Stimulated activated CD8-positive, alpha-beta memory T cell treated with anti-CD3 and anti-CD28 coated beads, Interleukin-4, amount 100 ng/mL, for 4 hours (primary cell): ENCODE measurements around the gene SNAP25.

Source experiments
- DNase-seq, 2 donors: peaks; one replicate each; pipeline ENCODE4 v3.0.0-alpha.2; 2020; ENCODE audit warnings: low read depth in 2 of 2, low spot score in 1 of 2

Gene SNAP25

DNA sequence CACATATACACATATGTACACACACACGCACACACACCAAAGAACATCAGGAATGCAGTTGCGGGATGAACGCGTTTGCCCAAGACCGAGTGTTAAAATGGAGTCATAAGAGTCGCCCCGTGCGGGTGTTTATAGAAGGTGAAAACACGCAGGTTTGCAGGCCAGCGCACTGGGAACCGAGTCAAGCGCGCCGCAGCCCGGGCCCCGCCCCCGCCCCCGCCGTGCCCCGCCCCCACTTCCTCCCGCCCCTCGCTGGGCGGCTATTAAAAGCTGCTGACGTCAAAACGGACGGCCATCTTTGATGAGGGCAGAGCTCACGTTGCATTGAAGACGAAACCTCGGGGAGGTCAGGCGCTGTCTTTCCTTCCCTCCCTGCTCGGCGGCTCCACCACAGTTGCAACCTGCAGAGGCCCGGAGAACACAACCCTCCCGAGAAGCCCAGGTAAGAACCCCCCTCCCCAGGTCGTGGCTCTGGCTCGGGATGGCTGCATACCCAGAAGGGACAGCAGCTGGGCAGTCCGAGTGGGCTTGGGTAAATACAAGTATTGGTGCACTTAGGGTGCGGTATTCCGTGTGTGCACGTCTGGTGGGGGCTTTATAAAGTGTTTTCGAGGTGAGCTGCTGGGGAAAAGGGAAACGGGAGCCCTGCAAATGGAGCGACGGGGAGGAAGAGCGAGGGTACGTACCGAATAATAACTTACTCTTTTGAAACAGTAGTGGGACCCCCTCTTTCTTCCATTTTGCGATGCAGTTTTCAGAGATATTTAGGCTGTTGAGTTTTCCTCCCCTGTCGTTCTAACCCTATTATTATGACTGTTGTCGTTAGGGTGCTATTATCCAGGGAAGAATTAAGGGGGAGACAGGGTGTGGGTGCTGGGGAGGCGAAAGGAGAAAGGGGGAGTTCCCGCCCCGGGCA, at the start of gene SNAP25:
TSS of gene SNAP25 (plus strand) at position 295 of the 916 bp plus-strand sequence. CDS start 56,662 bp downstream, outside the sequence.
- no peak for DNase-seq

DNA sequence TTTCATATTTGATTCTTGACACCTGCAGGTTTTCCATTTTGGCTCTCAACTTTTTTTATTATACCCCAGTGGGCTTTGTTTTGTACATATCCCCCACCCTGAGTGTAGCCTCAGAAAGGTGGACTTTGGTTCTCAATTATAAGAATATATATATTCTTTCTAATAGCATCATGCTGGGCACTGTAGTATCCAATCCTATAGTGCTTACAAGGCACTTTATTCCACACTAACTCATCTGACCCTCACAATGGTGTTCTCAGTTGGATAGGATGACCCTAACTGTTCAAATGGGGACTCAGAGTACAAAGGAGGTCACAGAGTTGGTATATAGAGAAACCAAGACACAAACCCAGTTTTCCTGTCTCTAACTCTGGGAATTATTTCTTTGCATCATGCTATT, 48.9 kb upstream of the SNAP25 start:
- no peak for DNase-seq

DNA sequence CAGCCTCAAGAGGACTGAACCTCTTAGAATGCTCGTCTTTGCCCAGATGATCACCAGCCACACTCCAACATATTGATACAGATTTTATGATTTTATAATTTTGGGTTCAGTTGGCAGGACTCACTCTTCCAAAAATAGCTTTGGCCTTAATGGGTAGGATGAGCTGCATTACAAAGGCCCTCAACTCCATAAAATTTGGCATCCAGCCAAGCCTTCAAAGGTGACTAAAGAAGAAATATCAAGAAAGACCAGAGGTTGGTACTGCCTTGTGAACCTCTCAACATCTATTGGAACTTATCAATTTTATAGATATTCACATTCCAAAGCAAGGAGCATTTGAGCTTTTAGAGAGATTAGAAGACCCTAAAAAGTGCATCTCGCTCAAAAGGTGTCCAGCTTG, 48.4 kb upstream of the SNAP25 start:
- no peak for DNase-seq

DNA sequence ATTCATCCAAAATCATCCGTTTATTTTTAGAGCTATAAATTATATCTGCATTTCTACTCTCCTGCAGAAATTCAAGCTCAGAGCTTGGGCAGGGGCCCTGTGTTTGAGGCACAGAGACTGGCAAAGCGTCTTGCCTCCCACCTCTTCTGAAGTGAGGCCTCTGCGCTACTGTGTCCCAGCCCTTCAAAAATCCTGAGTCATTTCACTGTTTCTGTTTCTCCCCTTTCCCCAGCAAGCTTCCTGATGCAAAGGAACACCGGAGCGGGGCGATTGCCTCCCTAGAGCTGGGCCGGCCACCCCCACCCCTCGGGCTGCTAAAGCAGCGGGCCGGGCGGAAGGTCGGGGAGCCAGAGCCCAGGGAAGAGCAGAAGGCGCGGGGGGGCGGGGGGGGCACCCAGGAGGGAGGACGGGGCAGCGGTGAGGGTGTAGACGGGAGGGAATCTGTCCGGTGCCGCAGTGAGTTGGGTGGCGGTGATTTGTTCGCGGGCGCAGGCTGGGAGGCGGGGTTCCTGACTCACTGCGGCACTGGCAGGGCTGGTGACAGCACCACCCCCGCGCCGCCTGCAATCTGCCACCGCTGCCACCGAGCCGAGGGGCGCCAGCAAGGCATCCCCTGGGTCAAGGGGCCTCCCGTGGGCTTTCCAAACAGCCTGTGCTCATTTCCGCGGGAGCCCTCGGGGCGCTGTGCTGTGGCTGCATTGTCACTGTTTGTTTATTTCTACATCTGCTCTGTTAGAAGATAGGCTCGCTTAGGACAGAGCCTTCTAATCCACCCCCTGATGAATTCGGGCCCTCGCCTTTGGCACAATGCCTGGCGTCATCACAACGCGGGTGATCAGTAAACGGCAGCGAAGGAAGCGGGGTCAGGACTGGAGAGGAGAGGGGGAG, 46.5 kb upstream of the SNAP25 start:
- DNase-seq: no peak

DNA sequence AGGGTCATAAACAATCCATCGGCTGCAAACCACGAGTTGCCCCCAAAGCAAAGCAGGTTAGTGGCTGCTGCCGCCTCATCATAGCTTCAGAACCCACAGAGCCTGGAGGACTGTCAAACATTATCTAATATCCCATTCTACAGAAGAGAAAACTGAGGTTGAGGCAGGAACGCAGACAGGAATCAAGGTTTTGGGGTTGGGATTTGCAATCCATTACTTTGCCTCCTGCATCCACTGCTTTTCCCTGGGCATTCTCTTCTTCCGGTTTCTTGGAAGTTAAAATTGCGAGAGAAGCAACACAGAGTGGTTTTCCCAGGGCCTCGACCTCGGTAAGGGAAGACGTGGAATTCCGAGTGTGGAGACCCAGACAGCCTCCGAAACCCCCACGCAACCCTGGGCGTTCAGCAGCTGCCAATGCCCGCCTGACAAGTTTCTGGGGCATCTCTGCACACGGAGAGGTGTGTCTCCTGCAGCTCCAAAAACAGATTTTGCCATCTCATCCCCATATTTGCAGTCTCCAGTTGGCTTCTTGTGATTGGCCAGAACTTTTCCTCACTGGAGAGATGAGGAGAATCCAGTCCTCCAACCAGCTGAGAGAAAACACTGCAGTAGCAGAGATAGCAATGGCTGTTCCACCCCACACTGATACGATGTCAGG, 45.5 kb upstream of the SNAP25 start:
- DNase-seq: no peak

DNA sequence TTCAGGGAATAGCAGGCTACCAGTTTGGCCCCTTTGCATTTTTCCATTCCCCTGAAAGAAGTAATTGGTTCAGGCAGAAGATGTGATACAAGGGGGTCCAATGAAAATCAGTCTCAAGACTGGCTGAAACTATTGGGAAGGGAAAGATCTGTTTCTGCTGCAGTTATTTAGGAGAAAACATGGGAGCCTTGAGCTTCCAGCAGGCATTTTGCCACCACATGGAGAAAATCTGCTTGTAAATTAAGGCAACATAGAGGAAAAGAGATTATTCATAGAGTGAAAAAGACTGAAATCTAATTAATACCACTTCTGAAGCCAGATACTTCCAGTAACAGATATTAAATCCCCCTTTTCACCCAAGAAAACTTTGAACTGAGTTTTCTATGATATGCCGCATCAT, 44.2 kb upstream of the SNAP25 start:
- DNase-seq: no peak

DNA sequence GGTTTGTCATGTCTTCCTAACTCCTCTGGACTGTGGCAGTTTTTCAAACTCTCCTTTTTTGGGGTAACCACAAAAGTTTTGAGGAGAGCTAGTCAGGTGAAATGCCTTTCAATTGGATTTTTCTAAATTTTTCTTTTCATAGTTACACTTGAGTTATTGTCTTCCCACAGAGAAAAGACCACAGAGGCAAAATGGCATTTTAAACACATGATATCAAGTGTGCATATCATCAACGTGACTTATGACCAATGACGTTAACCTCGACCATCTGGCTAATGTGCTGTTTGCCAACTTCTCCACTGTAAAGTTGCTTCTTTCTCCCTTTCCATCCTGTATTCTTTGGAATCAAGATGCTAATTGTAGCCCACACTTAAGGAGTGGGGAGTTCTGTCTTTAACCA, 41.3 kb upstream of the SNAP25 start:
- no peak for DNase-seq

DNA sequence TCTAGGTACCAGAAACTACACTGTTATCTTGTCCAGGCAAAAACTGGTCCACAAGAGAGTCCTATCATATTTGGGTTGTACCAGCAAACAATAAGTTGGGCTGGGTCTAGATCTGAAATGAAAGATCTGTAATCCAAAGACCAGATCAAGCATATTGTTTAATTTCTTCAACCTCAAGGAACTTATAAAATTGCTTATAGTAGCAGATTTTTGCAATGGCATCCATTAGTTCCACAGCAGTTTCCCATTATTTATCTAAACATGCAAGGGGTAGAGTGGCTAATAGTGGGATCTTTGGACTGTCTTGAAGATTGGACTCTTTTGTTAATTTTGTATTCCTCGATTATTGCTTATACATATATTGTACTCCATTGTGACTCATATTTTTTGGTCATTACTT, 40.5 kb upstream of the SNAP25 start:
- no peak for DNase-seq

DNA sequence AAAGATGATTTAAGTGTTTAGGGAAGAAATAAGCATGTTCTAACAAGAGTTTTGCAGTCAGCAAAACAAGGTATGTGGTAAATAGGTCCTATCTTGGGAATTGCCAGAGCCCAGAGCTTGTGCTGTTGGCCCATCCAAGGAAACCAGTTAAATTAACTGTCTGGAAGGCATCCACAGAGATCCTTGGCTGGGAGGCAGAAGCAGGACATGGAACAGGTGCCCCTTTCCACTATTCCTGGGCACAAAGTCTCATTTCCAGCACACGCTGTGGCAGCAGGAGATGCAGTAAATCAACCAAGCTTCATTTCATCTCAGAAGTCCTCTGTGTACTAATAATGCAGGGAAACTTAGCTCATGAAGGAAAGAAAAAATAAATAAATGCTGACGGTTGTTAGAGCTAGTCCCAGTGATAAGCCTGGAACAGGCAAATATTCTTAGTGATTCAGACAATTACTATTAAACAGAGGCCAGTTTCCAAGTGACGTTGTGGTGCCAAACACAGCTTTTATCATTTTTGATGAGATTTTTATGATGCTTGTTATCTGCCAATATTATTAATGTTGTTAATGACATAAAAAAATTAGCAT, 39.8 kb upstream of the SNAP25 start:
- DNase-seq: no peak

DNA sequence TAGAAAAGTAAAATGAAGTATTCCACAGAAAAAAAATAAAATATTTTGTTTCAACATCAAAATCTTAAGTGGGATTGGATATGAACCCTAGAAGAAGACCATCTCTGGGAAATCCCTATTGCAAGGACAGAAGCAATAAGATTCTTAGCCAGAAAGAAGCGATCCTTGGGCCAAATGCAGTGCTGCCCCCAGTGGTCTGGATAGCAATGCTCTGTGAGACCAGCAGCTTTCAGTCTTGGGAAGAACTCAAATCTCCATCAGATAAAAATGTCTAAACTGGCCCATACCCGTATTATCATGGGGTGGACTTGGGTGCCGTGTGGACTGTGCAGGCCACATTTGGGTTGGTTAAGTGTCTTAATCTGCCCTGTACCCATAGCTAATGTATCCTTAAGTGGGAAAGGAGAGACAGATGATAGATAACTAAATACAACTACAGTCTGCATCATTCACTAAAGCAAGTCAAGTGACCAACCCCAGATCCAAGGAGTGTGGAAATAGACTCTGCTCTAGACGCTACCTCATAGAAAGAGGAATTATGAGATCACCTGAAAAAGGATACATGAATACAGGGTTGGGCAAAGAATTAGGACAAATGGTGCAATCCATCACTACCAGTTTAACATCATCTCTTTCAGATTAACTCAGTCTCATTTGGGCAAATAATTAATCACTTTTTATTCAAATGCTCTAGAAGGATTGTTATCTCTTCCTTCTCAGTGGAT, 38.9 kb upstream of the SNAP25 start:
- DNase-seq: no peak

DNA sequence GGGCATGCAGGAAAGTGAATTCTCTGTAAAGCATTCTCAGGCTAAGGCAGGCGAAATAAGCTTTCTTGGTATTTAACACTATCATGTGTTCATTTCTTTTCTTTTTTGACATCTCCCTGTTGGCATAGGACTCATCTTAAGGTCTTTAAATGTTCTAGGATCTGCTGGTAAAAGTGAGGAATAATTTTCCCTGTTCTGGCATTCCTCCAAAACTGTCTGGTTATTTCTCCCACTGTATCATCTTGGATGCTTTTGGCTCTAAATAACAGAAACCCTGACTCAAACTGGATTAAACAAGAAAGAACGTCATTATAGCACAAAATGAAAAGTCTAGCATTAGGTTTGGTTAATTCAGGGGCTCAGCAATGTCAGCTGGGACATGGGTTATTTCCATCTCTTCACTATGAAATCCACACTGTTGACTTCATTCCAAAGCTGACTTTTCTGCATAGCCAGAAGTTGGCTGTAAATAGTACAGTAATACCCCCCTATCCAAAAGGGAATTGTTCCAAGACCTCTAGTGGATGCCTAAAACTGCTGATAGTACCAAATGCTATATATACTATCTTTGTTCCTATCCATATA, 37.9 kb upstream of the SNAP25 start:
- DNase-seq: no peak

DNA sequence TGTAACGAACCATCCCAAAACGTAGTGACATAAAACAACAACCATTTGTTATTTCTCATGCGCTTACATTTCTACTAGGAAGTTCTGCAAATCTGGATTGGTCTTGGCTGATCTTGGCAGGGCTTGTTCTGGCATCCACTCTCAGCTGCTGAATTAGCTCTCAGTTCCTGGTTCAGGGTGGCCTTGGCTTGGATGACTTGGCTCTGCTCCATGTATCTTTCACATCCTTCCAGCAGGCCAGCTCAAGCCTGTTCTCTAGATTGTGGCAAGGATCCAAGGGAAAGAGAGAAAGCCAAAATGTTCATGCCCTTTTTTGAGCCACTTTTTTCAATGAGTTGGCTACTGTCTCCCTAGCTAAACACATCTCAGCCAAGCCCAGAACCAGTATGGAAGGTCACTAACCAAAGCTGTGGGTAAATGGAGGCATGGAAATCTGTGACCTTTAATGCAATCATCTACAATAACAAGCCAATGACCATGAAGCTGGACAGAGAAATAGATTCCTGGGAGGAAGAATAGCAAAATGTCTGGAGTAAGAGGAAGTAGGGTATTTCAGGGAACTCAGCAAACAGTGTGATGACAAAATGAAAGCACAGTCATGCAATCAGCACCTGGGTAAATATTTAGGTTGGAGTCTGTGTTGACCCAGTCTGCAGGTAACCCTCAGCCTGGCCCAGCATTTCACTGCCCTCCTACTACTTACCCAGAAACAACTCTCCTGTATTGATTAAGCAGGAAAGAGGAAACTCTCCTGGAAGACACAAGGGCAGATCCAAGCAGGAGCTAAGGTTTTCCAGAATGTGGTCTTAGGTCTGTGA, 32.7 kb upstream of the SNAP25 start:
- DNase-seq: no peak

DNA sequence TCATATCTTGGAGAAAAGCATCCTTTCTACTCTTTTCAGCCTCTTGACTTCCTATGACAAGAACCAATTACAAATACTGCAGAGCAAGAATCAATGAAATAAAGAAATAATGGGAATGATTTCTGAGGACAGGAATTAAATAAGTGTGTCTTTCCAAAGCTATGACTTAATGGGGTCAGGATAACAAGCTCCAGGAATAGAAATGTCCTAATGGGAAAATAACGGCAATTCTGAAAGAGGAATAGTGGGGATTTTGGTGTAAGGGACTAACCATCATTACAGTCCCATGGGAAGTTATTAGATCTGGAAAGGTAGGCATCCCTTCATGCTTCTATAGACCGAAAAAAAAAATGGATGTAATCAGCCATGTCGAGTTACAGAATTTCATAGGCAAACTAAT, 28.2 kb upstream of the SNAP25 start:
- DNase-seq: no peak

DNA sequence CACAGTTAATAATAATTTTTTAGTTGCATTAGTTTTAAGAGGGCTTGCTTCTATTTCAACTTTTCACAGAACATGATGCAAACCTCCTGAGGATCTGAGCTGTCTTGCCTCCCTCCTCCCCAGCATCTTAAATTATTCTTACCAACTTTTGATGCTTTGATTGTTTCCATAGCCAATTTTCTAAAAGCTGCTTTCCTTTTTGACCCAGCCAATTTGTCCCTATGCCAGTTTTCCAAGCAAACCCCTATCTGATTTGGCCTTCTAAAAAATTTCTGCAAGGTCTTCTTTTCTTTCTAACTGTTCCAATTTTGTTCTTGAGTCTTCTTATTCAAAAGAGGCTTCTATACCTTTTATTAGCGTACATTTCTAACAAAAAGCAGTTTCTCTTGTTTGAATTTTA, 26.5 kb upstream of the SNAP25 start:
- DNase-seq: no peak

DNA sequence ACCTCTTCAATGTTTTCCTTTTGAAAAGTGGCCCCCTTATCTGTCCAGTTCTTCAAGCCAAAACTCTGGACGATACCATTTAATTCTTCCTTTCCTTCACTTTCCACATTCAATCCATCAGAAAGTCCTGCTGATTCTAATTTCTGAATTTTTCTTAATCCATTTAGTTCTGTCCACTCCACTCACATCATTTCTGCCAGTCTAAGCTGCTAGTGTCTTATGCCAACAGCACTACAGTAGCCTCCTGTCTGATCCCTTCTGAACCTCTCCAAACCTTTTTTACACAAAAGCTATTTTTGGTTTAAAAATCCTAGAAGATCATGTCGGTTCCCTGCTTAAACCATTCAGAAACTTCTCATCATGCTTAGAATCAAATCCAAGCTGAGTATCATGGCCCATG, 24.5 kb upstream of the SNAP25 start:
- DNase-seq: no peak

DNA sequence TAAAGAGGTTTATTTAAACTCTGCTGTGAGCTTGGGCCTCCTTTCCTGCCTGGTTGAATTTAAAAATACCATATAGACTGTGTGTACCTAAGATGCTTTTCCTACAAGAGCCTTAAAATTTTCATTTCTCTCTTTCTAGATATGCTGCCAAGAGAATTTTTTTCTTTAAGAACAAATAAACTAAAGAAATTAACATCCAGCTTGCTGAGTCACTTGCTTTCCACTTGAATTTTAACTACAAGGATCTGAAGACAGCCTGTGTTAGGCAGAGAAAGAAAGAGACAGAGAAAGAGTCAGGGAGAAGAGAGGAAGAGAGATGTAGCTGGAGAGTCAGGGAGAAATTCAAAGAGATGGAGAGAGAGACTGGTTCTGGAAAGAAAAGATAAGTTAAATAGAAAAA, 18.3 kb upstream of the SNAP25 start:
- no peak for DNase-seq

DNA sequence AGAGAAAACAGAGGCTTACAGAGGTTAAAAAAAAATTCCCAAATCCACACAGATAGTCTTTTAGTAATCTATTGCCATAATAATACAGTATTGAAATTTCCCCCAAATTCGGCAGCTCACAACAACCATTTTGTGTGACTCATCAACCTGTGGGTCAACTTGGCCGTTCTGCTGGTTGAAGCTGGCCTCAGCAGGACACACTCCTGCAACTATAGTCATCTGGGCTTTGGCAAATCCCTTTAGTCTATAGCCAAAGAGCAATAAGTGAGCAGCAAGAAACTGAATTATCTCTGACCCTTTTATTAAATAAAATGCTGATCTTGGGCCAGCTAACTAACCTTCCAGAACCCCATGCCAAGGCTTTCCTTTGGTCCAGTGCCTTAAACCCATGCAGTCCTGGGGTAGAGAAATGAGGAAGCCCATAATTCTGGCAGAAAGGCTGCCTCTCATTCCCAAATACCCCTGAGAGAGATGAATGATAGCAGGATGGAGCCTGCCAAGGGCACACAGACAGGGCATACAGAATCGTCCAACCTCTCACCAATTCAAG, 17.2 kb upstream of the SNAP25 start:
- no peak for DNase-seq

DNA sequence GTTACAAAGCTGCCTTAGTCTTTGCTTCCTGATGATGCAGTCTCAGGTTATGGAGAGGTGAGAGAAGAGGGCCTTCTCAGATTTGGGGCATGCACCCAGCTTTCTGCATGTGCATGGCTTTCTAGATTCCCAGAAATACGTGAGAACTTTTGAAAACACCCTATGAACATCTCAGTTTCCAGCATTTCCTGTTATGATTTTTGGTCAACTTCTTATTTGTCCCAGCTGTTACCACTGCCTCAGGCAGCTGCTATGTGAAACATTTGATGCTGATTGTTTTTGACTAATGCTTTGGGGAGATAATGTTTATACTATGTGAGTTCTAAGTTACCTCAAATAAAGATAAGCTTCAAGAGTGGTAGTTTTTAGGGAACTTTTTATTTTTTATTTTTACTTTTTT, 9.5 kb upstream of the SNAP25 start:
- no peak for DNase-seq

DNA sequence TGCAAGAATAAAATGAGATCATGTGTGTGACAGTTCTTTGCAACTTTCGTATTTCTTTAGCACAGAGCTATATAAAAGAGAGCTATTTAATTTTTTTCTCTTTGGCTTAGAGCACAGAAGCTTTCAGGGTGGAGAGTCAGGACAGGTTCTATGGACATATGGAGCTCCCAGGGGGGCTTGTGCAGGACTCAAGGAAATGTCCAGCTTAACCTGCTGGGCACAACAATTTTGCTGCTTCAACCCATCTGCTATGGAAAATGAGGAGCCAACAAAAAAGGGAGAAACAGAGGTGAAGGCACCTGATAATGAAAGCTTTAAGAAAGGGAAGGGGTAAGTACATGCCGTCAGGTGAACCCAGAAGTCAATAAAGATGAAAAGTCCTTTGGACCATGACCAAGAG, 5.1 kb upstream of the SNAP25 start:
- DNase-seq: no peak
